ENCODE results near the gene ACLY. TPM values are rescaled to one million over a fixed set of nuclear protein-coding genes. Genes with fewer than 3 reads are reported as not detected.

The ACLY gene
- total RNA-seq = 100 to 1,000 TPM; 135 to 145 TPM

- intact Hi-C loops (cut with DNase I) = no loop called here
- TF ChIP-seq CTCF (IDR thresholded peaks at IDR 0.05) = no peak
- H3K27ac ChIP-seq = peak within 1 kb of the TSS; percentile 90
- no peaks in the 10 kb centered on the region for H3K36me3 ChIP-seq
- peak within 1 kb of the TSS; percentile 96 for H3K4me3 ChIP-seq
- peak within 1 kb of the TSS; percentile 94 to 97 for H3K9ac ChIP-seq (ENCODE audit: low read depth in 2 of 2, low read length in 2 of 2)
- DNase-seq = peak; percentile 98
- peaks cover 14% of the 10 kb centered on the region for H3K4me1 ChIP-seq
- H3K9me3 ChIP-seq = no peaks in the 10 kb centered on the region
- no peaks in the 10 kb centered on the region for H3K27me3 ChIP-seq
Observed at GRCh38 chr17:41918314-41919164, at the start of gene ACLY. Gene ACLY (minus strand): TSS chr17:41918951. CDS start chr17:41913873, 5,078 bp downstream.

GRCh38 chr17:41967921-41968578 lies 49.3 kb upstream of the ACLY start:
- Histone ChIP-seq H3K4me3 (peak overlapping the region; percentile 69), H3K36me3 (peaks cover 4% of the 10 kb centered on the region), H3K27me3 (no peaks in the 10 kb centered on the region), H3K9me3 (no peaks in the 10 kb centered on the region), H3K9ac (ENCODE audit: low read depth in 2 of 2, low read length in 2 of 2) (no peak overlapping the region), H3K4me1 (peaks cover 4% of the 10 kb centered on the region), H3K27ac (no peak overlapping the region)
- intact Hi-C loops (cut with DNase I) = no loop called here
- DNase-seq = no peak
- TF ChIP-seq CTCF (IDR thresholded peaks at IDR 0.05) = no peak

- no peak for TF ChIP-seq CTCF (IDR thresholded peaks at IDR 0.05)
- Histone ChIP-seq H3K27ac (peak overlapping the region; percentile 82), H3K9me3 (no peaks in the 10 kb centered on the region), H3K9ac (ENCODE audit: low read depth in 2 of 2, low read length in 2 of 2) (peak overlapping the region; percentile 82 to 89), H3K4me3 (peak overlapping the region; percentile 69), H3K27me3 (no peaks in the 10 kb centered on the region), H3K4me1 (peaks cover 4% of the 10 kb centered on the region), H3K36me3 (no peaks in the 10 kb centered on the region)
- intact Hi-C loops (cut with DNase I) = no loop called here
- peak; percentile 38 for DNase-seq
Observed at GRCh38 chr17:41967141-41967920, 48.6 kb upstream of the ACLY start.

- intact Hi-C loops (cut with DNase I) = no loop called here
- peak; percentile 91 for DNase-seq
- no peaks in the 10 kb centered on the region for H3K36me3 ChIP-seq
- peak within 1 kb of the TSS; percentile 82 for H3K27ac ChIP-seq
- no peaks in the 10 kb centered on the region for H3K9me3 ChIP-seq
- H3K4me1 ChIP-seq = peaks cover 4% of the 10 kb centered on the region
- no peaks in the 10 kb centered on the region for H3K27me3 ChIP-seq
- TF ChIP-seq CTCF (IDR thresholded peaks at IDR 0.05) = no peak
- H3K4me3 ChIP-seq = peak within 1 kb of the TSS; percentile 69
- H3K9ac ChIP-seq (ENCODE audit: low read depth in 2 of 2, low read length in 2 of 2) = peak within 1 kb of the TSS; percentile 82 to 89
Observed at GRCh38 chr17:41966463-41967140, 47.9 kb upstream of the ACLY start, which contains the start of gene CNP. Gene CNP (plus strand): TSS chr17:41966795. CDS start chr17:41966885, 90 bp downstream.
